ENCODE measurements around the gene FER1L5.

The FER1L5 gene

GRCh38 chr2:96739076-96739632 is 96.6 kb downstream of the FER1L5 start:
- DNase-seq (ENCODE audit: extremely low read depth in 1 of 2, low read depth in 1 of 2): no peak

DNA sequence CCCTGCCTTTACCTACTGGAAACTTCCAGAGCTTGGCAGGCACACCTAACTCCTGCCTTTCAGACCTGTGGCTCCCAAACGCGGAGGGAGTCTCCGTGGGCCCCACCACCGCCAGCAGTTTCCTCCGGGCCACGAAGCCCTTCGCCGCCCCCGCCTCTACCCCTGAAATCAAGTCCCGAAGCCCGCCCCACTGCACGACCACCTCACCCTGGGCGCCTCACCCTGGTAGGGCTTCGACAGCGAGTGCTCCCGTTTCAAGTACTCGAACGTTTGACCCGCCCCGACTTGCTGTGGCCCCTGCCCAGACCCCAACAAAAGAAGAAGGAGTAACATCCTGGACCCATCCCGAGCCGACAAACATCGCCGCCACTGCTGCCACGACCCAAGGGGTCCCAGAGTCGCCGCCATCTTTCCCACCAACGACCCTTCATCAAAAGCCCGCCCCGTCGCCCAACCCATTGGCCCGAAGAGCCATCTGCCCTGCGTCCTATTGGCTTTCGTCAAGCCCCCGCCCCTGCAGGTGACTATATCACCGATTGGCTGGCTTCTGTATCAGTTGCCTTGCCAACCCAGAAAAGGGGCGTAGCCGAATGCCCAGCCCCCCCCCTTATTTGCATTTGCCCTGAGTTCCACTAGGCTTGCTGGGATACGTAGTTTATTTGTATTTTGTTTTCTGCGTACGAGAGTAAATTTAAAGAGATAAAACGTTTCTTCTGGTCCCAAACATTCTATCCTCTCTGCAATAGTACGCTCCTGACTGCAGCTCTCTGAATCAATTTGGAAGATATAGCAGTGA is 97.3 kb downstream of the FER1L5 start, which contains the start of gene LMAN2L:
Gene LMAN2L (minus strand): TSS at position 432 of the 796 bp plus-strand sequence. CDS start 24 bp downstream, at position 408.
- DNase-seq (ENCODE audit: extremely low read depth in 1 of 2, low read depth in 1 of 2): peak; percentile 87 to 91

DNA sequence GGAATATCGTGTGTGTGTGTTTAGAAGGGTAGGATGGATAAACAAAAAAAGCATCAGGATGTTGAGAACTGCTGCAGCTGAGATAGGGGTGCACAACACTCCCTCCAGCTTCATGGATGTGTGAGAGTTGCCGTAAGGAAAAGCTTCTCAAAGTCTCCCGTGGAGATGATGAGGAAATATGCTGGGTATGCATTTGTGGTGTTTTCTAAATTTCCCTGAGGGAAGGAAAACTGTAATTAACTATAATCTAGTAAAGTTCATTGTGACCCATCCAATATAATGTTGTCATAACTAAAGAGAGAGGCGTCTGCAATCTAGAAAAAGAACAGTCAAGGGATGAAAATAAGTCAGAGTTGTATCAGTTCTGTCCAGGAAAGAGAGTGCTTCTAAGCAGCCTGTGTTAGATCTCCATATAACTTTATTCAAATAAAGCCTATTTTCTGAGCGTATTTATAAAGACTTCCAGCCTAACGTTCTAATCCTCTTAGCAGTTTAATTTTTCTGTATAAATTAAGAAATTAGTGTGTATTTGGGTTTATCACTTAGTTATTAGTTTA is 104.6 kb downstream of the FER1L5 start:
- no peak for DNase-seq (ENCODE audit: extremely low read depth in 1 of 2, low read depth in 1 of 2)

DNA sequence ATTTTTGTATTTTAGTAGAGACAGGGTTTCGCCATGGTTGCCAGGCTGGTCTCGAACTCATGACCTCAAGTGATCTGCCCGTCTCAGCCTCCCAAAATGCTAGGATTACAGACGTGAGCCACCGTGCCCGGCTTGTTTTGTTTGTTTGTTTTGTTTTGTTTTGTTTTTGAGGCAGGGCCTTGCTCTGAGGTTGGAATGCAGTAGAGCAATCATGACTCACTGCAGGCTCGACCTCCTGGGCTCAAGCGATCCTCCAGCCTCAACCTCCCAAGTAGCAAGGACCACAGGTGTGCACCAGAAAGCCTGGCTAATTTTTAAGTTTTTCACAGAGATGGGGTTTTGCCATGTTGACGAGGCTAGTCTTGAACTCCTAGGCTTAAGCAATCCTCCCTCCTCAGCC is 109.2 kb downstream of the FER1L5 start:
- DNase-seq (ENCODE audit: extremely low read depth in 1 of 2, low read depth in 1 of 2): no peak

GRCh38 chr2:96753661-96754282 is 111.2 kb downstream of the FER1L5 start:
- no peak for DNase-seq (ENCODE audit: extremely low read depth in 1 of 2, low read depth in 1 of 2)

DNA sequence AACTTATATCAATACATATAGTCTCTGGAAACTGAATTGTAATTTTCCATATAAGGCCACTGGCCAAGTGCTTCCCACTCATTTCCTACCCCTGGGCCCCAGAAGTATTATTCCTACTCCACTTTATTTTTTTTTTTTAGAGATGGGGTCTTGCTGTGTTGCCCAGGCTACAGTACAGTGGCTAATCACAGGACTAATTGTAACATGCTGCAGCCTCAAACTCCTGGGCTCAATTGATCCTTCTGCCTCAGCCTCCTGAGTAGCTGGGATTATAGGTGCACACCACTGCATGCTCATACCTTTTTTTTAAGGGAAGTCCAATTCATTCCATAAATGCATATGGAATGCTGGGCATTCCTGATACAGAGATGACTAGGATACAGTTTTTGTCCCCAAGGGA is 111.8 kb downstream of the FER1L5 start:
- DNase-seq (ENCODE audit: extremely low read depth in 1 of 2, low read depth in 1 of 2): no peak
